Activated CD8-positive, alpha-beta memory T cell treated with anti-CD3 and anti-CD28 coated beads, Interleukin-2, amount 50 U/mL, for 24 hours (primary cell): ENCODE measurements around the gene MRPL55.
"Not testable (repeated sequence)": the region's sequence is repeated elsewhere in the genome, so short reads cannot be mapped to it uniquely, and the experiment has no call there.

Experiments
- DNase-seq: peaks from one replicate; pipeline ENCODE4 v3.0.0-alpha.2; 2020; ENCODE audit errors: extremely low read depth

The MRPL55 gene

DNA sequence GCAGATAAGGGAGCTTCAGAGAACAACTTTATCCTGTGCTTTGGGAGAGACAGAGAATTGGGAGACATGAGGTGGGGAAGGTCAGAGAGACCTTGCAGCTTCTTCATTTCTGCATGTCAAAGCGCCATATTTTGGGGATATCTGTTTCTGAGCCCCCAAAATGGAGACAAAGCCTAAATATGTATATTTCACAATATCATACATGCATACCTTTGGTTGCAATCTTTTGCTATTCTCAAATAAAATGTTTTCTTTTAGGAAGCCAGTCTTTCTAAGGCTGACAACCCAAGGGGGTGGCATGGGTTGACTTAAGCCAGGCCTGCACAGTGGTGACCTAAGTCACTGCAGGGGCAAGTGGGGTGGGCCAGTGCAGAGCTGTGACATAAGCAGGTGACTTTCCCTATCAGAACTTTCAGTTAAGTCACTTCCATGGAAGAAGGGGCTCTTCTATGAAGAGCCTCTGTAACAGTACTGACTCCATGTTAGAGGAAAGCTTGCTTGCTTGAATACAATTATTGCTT lies 13.9 kb upstream of the MRPL55 start:
- DNase-seq: no peak

- DNase-seq: no peak
These were observed 11.9 kb upstream of the MRPL55 start for GRCh38 chr1:228120857-228121489.

- no peak for DNase-seq
These were observed 11.3 kb upstream of the MRPL55 start for GRCh38 chr1:228120351-228120750.

DNA sequence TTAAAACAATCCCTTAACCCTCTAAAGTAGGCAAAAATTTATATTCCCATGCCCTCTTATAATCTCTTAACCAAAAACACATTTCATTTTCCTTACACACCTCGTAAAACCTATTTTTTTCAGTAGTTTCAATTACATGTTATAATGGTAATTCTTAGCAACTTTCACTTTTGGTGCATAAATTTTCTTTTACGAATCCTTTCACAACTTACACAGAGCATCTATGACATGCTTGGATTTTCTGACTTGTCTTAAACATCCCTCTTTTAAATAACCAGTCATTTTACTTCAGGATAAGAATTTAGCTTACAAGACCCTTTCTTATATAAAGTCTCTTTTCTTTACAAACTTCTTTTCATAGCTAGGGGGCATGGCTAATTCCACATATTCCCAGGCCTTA lies 8.9 kb upstream of the MRPL55 start:
- DNase-seq: no peak

DNA sequence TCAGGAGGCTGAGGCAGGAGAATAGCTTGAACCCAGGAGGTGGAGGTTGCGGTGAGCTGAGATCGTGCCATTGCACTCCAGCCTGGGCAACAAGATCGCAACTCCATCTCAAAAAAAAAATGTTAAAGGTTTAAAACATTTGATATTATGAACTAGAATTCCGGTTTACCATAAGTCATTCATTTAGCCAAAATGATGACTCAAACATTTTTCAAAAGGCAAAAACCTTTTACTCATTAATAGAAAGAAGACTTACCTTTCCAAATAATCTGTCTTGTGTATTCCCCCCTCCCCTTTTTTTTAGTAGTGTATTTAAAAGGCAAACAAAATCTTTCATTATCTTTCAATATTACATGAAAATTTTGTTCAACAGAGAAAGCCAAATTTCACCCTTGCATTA lies 8.2 kb upstream of the MRPL55 start:
- DNase-seq: no peak

GRCh38 chr1:228114827-228115226 lies 5.7 kb upstream of the MRPL55 start:
- DNase-seq: no peak

DNA sequence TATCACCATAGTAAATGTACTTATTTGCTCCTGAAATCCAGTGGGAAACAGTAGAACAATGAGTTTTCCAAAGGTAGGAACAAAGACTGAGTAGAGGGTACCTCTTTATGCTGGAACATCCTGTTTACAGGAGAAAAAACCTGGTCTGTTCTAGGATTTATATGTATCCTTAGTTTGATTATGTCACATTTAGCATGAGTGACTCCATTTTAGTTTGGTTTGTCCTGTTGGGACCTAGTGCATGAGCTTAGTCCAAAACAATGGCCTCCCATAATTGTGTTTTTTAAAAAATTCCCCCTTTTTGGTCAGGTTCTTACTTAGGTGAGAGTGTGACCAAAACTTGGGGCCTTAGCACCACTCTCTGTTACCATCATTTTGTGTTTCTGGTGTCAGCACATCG lies 3.5 kb upstream of the MRPL55 start:
- no peak for DNase-seq

DNA sequence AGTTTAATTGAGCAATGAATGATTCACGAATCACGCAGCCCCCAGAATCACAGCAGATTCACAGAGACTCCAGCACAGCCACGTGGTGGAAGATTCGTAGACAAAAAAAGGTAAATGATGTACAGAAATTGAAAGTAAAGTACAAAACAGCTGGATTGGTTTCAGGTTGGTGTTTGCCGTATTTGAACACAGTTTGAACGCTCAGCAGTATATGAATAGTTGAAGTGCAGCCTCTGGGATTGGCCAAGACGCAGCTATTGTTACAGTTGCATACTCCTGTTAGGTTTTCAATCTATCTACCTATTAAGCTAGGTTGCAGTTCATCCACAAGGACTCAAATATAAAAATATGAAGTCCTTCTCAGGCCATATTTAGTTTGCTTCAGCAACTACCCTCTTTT lies 3.1 kb upstream of the MRPL55 start:
- no peak for DNase-seq

GRCh38 chr1:228111315-228111714 lies 2.2 kb upstream of the MRPL55 start:
- DNase-seq: not testable (repeated sequence)

- no peak for DNase-seq
These were observed 1.5 kb upstream of the MRPL55 start for GRCh38 chr1:228110556-228110955.

GRCh38 chr1:228109962-228110488 lies 926 bp upstream of the MRPL55 start:
- no peak for DNase-seq

DNA sequence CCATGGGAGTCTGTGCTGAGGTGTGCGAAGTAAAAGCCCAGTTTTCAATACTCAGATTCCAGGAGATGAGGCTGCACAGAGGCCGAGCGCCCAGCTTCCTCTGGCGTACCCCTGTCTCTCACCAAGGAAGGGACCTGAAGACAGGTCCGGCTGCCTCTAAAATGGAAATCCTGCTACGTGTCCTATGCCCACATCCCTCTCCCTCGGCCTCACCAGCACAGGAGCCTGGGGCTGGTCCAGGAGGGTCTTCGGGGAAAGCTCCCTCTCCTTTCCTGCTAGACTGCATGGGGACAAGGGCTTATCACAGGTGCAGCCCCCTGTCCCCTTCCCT lies 392 bp downstream of the MRPL55 start:
- no peak for DNase-seq

GRCh38 chr1:228108055-228108690 lies 926 bp downstream of the MRPL55 start:
- no peak for DNase-seq

- DNase-seq: no peak
These were observed 1.5 kb downstream of the MRPL55 start for GRCh38 chr1:228107636-228108035.

DNA sequence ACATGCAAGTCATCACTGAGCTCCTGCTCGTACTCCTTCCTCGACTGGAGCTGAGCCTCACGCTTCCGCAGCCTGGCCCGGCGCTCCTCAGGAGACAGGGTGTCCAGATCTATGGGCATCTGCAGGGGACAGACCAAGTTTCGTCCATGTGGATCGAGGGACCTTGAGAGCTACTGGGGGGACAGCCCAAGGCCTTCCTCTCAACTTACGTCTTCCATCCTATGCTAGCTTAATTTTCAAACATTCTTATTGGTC lies 2.4 kb downstream of the MRPL55 start:
- no peak for DNase-seq

DNA sequence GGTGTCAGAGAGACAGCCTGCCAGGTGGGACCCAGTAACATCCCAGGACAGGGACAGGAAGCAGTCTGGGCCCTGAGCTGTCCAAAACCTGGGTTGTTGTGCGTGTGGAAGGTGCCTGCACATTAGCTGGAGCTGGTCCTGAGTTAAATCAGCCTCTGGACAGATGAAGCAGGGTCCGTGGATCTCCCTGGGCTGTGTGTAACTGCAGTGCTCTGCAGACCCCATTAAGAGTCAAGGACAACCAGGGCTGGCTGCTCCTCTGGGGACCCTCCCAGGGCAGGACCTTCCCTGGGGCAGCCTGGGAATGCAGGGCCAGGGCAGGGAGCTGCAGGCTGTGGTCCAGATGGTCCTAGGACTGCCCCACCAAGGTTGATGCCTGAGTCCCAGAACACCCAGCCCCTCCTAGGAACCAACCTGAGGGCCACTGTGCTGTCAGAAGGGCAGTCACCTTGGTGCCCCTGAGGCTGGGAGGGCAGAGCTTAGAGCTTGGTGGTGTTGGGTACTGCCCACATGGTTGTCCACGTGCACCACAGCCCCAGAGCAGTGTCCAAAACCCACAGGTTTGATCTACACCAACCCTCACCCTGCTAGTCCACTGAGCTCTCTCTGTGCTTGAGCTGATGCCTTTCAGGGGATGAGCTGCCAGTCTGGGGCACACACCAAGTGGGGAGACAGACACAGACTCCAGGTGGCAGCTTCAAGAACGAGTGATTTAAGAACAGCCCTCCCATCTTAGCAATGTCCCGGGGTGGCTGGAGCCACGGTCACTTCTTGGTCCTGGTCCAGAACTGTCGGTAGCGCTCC lies 2.9 kb downstream of the MRPL55 start:
- DNase-seq: no peak

DNA sequence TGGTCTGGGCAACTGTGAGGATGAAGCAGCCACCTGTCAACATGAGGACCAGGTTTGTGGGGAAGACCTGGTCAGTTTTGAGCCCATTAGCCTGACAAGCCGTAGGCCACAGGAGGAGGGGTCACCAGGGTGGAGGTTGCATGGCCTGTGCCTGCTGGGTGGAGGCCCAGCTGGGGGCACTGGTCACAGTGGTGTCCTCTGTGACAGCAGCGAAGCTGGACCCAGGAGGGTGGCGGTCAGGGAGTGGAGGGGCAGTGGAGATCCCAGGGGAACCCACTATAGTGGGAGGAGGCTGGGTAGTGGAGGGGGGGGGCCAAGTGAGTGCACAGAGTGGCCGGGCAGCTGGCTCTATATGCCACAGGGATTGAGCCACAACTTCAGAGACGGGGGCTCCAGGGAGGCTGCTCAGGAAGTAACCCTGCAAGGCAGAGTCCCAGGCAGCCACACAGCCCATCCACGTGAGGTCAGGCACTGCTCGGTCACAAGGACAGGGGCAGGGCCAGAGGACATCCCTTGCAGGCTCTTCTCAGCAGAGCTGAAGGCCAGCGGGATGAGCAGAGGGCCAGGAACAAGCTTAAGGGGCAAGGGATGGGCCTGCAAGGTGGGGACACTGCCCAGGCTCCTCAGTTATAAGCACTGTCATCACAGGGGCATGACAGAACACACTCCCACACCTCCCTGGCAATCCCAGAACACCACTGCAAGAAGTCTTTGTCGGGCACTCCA lies 3.7 kb downstream of the MRPL55 start:
- DNase-seq: no peak

GRCh38 chr1:228104526-228105269 lies 4.4 kb downstream of the MRPL55 start:
- DNase-seq: no peak

DNA sequence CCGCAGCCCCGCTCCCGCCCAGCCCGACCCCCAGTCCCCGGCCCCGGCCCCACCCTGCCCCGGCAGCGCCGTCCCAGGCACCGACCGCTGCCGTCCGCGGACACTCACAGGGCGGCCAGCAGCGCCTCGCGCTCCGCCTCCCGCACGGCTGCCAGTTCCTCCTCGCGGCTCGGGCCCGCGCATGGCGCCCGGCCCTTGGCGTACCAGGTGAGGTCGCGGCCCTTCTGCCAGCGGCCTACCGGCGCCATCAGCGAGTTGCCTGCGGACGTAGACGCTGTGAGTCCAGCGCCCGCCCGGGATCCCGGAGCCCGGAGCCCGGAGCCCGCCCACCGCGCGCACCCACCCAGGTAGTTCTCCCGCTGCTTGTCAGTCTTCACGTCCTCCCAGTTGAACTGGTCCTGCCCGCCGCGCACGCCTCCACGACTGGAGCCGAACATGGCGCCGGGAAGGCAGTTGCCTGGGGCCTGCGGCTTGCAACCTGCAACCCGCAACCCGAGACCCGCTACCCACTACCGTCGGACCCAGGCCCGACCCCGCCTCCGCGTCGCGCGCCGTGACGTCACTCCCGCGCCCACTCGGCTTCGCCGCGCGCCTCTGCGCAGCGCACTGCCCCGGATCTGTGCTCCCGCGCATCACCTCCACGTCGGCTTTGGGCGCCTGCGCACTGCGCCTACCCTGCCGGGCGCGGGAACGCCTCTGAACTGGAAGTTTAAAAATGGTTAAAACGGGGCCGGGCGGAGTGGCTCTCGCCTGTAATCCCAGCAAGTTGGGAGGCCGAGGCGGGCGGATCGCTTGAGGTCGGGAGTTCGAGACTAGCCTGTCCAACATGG lies 6.1 kb downstream of the MRPL55 start, which contains the start of gene C1orf35:
Gene C1orf35, minus strand, starts transcription at position 535 of the 830 bp plus-strand sequence. Its CDS starts 98 bp downstream, at position 437.
- DNase-seq: peak; percentile 83

DNA sequence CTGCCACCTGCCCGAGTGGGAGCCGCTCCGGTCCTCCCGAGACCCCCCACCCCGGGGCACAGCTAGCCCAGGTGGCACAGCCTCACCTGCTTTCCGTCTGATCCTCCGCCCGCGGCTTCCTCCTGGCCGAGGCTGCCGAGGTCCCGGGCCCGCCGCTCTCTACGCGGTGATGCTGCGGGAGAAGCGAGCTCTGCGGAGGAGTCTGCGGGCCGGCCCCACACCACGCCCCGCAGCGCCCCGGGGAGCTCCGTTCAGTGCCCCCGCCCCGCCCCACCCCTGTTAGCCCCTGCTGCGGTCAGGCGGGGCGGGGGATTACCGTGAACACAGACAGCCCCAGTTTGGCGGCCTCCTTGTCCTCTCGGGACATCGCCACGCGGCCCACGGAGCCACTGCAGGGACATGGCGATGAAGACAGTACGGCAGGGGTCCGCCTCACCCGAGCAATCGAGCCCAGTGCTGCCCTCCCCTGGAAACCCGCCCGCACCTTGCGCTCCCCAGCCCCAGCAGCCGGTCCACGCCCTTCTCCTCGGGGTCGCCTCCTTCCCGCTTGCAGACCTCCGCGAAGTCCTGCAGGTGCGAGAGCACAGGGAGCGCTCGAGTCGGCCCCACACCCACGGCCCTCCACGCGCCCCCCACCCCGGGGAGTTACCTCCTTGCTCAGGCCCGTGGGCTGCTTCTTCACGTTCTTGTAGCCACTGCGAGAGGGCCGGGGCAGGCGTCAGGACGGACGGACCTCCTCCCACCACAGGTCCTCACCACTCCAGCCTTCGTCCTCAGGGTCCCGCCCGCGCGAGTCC lies 6.9 kb downstream of the MRPL55 start:
- DNase-seq: no peak
